Calu3 (cell line): Measurements from ENCODE around the gene B4GALNT3. TPM values are rescaled to one million over a fixed set of nuclear protein-coding genes. Genes with fewer than 3 reads are reported as not detected.

Experiments used
- BruUV-seq: library from RNA; stranded (reverse); fragments of 400-500 nt; replicated peaks from 2 replicates; lab custom pipeline; 2021; lab: Mats Ljungman, UMichigan
- CTCF ChIA-PET: fragments of 300-600 bp; sonication (Branson Sonifier 250); formaldehyde crosslinking; loops from one replicate; lab custom pipeline; 2022; ENCODE audit warnings: antibody characterized with exemption; lab: Charles Lee
- DNase-seq: peaks from one replicate; pipeline ENCODE4 v3.0.0; 2022
- H3K27ac Mint-ChIP-seq: one replicate; pipeline ENCODE4 v1.8.0; 2022; ENCODE audit warnings: mixed read lengths; ENCODE audit not compliant: unreplicated experiment
- H3K27me3 Mint-ChIP-seq: one replicate; pipeline ENCODE4 v1.8.0; 2022; ENCODE audit warnings: mixed read lengths; ENCODE audit not compliant: unreplicated experiment
- H3K36me3 Mint-ChIP-seq: one replicate; pipeline ENCODE4 v1.8.0; 2022; ENCODE audit warnings: mild to moderate bottlenecking, moderate library complexity, mixed read lengths; ENCODE audit not compliant: insufficient read depth, unreplicated experiment
- H3K4me1 Mint-ChIP-seq: one replicate; pipeline ENCODE4 v1.8.0; 2022; ENCODE audit warnings: mild to moderate bottlenecking, low read depth, mixed read lengths; ENCODE audit not compliant: unreplicated experiment
- H3K4me3 Mint-ChIP-seq: one replicate; pipeline ENCODE4 v1.8.0; 2022; ENCODE audit warnings: mild to moderate bottlenecking, low read depth, moderate library complexity, mixed read lengths; ENCODE audit not compliant: unreplicated experiment
- H3K9me3 Mint-ChIP-seq: one replicate; pipeline ENCODE4 v1.8.0; 2022; ENCODE audit warnings: low read depth, mixed read lengths; ENCODE audit not compliant: unreplicated experiment
- CTCF ChIP-seq: fragments of 200-600 bp; IDR thresholded peaks from one replicate; pipeline ENCODE4 v1.8.0; 2022; ENCODE audit warnings: antibody characterized with exemption; ENCODE audit not compliant: unreplicated experiment
- intact Hi-C: fragments of 100-400 bp; cut with micrococcal nuclease; formaldehyde crosslinking; loops from one replicate; pipeline ENCODE4 v1.10.0; 2022; ENCODE audit not compliant: unreplicated experiment
- total RNA-seq: library from RNA; stranded (reverse); gene quantifications from 2 replicates; pipeline ENCODE4 v1.2.3, GENCODE V29; 2022

Gene B4GALNT3
- total RNA-seq, 1 experiment from 2014 or later: 19.3 TPM

DNA sequence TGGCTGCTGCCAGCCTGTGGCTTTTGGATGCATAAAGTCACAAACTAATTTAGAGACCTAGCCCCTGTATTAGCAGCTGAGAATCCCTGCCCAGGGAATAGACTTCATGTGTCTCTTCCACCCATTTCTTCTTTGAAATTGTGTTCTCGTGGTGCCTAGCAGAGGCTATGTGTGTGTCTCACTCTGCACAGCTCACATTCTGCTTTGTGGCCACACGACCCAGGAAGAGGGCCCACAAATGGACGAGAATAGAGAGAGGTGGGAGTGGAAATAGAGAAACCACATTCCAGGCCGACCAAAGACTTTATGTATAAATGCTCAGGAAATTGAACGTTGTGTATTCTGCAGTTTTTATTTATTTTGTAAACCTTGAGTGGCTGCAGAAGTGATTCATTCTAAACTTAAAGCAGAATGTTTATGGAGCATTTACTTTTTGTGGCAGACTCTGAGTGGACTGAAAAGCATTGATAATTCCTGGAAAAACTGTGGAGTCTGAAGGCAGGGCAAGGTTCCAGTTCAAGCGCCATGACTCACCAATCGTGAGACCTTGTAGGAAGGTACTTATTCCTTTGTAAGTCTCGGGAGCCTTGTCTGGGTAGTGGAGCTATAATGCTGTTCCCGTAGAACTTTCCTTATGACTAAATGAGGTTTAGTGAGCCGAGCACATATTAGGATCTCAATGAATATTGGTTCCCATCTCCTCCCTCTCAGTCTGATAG, 9.1 kb downstream of the B4GALNT3 start:
- Mint-ChIP-seq H3K4me3 (no peak overlapping the region), H3K4me1 (peaks cover 27% of the 10 kb centered on the region), H3K27ac (no peak overlapping the region), H3K27me3 (no peaks in the 10 kb centered on the region), H3K9me3 (no peaks in the 10 kb centered on the region), H3K36me3 (no peaks in the 10 kb centered on the region)
- CTCF ChIA-PET: no interaction called here
- BruUV-seq: no TSS peak
- DNase-seq: no peak
- intact Hi-C loops: no loop called here
- TF ChIP-seq CTCF: no peak

- no peak for TF ChIP-seq CTCF
- no peak for DNase-seq
- no peaks in the 10 kb centered on the region for H3K27me3 Mint-ChIP-seq
- intact Hi-C loops: no loop called here
- no peak overlapping the region for H3K27ac Mint-ChIP-seq
- peaks cover 19% of the 10 kb centered on the region for H3K4me1 Mint-ChIP-seq
- no peaks in the 10 kb centered on the region for H3K36me3 Mint-ChIP-seq
- H3K9me3 Mint-ChIP-seq: no peaks in the 10 kb centered on the region
- CTCF ChIA-PET: no interaction called here
- no peak overlapping the region for H3K4me3 Mint-ChIP-seq
- BruUV-seq: no TSS peak
These were observed 10.4 kb downstream of the B4GALNT3 start for GRCh38 chr12:470133-470532.

DNA sequence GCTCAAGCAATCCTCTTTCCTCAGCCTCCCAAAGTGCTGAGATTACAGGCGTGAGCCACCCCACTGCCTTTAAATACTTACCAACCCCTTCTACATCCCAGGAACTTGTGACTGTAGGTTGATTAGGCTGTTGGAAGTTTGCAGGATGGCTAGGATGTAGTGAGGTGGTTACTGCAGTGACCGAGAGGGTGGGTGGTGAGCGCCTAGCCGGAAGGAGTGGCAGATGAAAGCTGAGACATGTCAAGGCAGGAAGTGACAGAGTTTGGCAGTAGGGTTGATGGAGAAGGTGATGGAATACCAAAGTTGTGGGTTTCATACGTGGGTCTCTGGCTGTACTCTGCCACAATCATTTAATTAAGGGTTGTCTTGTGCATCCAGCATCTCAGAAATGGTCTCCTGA, 13.5 kb downstream of the B4GALNT3 start:
- BruUV-seq: no TSS peak
- Mint-ChIP-seq H3K9me3 (no peaks in the 10 kb centered on the region), H3K27ac (no peak overlapping the region), H3K36me3 (no peaks in the 10 kb centered on the region), H3K4me1 (peaks cover 19% of the 10 kb centered on the region), H3K4me3 (no peak overlapping the region), H3K27me3 (no peaks in the 10 kb centered on the region)
- intact Hi-C loops: no loop called here
- CTCF ChIA-PET: no interaction called here
- no peak for DNase-seq
- no peak for TF ChIP-seq CTCF

DNA sequence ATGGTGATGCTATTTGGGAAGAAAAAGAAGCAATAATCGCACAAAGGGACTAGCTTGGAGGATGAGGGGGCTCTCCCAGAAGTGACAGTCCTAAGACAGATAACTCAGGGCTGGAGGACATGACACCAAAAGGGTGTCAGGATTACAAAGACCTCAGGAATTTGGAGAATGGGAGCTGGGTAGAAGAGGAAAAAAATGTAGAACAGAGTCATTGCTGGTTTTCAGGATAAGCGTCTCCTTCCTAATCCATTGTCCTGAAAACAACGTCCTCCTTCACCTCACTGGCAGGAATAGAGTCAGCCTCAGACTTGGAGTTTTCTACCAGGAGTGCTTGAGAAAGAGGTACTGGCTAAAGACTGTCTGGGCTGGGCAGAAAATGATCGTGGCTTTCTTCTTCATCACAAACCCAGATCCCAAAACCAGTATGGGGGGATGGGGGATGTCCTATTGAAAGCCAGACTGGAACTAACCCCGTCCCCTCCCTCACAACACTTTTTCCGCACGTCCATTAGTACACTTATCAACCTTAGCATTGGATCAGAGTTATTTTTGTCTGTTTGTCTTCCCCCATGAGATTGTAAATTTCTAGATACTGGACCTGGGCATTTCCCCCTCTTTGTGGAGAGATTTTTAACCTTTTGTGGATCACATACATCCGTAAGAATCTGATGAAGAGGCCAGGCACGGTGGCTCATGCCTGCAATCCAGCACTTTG, 14.3 kb downstream of the B4GALNT3 start:
- intact Hi-C loops: no loop called here
- no peak for DNase-seq
- CTCF ChIA-PET: no interaction called here
- Mint-ChIP-seq H3K4me3 (no peak overlapping the region), H3K4me1 (peaks cover 11% of the 10 kb centered on the region), H3K9me3 (no peaks in the 10 kb centered on the region), H3K27me3 (peaks cover 4% of the 10 kb centered on the region), H3K27ac (no peak overlapping the region), H3K36me3 (no peaks in the 10 kb centered on the region)
- TF ChIP-seq CTCF: no peak
- BruUV-seq: no TSS peak
